Measurements from ENCODE around the gene SLC2A9.

GRCh38 chr4:9996319-9997110, 24.8 kb downstream of the SLC2A9 start:
- TF ChIP-seq, protein P1, sequence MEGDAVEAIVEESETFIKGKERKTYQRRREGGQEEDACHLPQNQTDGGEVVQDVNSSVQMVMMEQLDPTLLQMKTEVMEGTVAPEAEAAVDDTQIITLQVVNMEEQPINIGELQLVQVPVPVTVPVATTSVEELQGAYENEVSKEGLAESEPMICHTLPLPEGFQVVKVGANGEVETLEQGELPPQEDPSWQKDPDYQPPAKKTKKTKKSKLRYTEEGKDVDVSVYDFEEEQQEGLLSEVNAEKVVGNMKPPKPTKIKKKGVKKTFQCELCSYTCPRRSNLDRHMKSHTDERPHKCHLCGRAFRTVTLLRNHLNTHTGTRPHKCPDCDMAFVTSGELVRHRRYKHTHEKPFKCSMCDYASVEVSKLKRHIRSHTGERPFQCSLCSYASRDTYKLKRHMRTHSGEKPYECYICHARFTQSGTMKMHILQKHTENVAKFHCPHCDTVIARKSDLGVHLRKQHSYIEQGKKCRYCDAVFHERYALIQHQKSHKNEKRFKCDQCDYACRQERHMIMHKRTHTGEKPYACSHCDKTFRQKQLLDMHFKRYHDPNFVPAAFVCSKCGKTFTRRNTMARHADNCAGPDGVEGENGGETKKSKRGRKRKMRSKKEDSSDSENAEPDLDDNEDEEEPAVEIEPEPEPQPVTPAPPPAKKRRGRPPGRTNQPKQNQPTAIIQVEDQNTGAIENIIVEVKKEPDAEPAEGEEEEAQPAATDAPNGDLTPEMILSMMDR (IDR thresholded peaks at IDR 0.05) = no peak
- TF ChIP-seq POLR2A (IDR thresholded peaks at IDR 0.05) = no peak
